ENCODE results near the gene VGLL4.
A peak's percentile ranks its signal among the peaks of the same experiment; 100 is the strongest.

Gene VGLL4

GRCh38 chr3:11624704-11625375 lies 18.9 kb downstream of the VGLL4 start:
- no peak for DNase-seq
- H2BK120ac ChIP-seq (ENCODE audit: low read depth, low read length), result no peak overlapping the region
- no peak overlapping the region for H4K5ac ChIP-seq (ENCODE audit: low read length)
- no peak overlapping the region for H3K56ac ChIP-seq (ENCODE audit: low read length)
- H2AK5ac ChIP-seq (ENCODE audit: low read length), result no peak overlapping the region
- peaks cover 66% of the 10 kb centered on the region for H3K79me2 ChIP-seq (ENCODE audit: control insufficient read depth, insufficient read depth, low read length)
- H2BK5ac ChIP-seq (ENCODE audit: low read length), result no peak overlapping the region
- no peak overlapping the region for H3K18ac ChIP-seq (ENCODE audit: low read length)
- H3K4me2 ChIP-seq (ENCODE audit: low read length), result no peak overlapping the region
- no peak overlapping the region for H3K4me3 ChIP-seq (ENCODE audit: low read length)
- no peaks in the 10 kb centered on the region for H3K36me3 ChIP-seq (ENCODE audit: control insufficient read depth, insufficient read depth, low read length)
- H2BK15ac ChIP-seq (replicated peaks; ENCODE audit: low read depth), result no peak overlapping the region
- no peak overlapping the region for H3K27ac ChIP-seq (ENCODE audit: low read depth, low read length)
- no peak overlapping the region for H3K4ac ChIP-seq (ENCODE audit: low read depth, low read length)
- H3K23ac ChIP-seq (ENCODE audit: low read length), result no peak overlapping the region
- peaks cover 25% of the 10 kb centered on the region for H3K79me1 ChIP-seq (ENCODE audit: low read length)
- no peak overlapping the region for H3K9ac ChIP-seq (ENCODE audit: low read length)
- no peaks in the 10 kb centered on the region for H3K27me3 ChIP-seq (ENCODE audit: insufficient read depth, low read length, poor library complexity)
- H4K8ac ChIP-seq (ENCODE audit: low read depth, low read length), result no peak overlapping the region
- WGBS (ENCODE audit: extremely low coverage, insufficient coverage, low lambda C conversion rate), result no CpG with 5 or more reads among the region's 7 CpGs
- H3K4me1 ChIP-seq (ENCODE audit: control insufficient read depth, low read depth, low read length), result peaks cover 3% of the 10 kb centered on the region

GRCh38 chr3:11624161-11624560 lies 19.6 kb downstream of the VGLL4 start:
- Histone ChIP-seq H3K27me3 (ENCODE audit: insufficient read depth, low read length, poor library complexity) (no peaks in the 10 kb centered on the region), H2BK15ac (replicated peaks; ENCODE audit: low read depth) (no peak overlapping the region), H4K5ac (ENCODE audit: low read length) (no peak overlapping the region), H3K23ac (ENCODE audit: low read length) (no peak overlapping the region), H2BK5ac (ENCODE audit: low read length) (no peak overlapping the region), H2AK5ac (ENCODE audit: low read length) (no peak overlapping the region), H3K18ac (ENCODE audit: low read length) (no peak overlapping the region), H3K9ac (ENCODE audit: low read length) (no peak overlapping the region), H3K79me2 (ENCODE audit: control insufficient read depth, insufficient read depth, low read length) (peaks cover 63% of the 10 kb centered on the region), H3K4me2 (ENCODE audit: low read length) (no peak overlapping the region), H3K4me1 (ENCODE audit: control insufficient read depth, low read depth, low read length) (peaks cover 6% of the 10 kb centered on the region), H3K36me3 (ENCODE audit: control insufficient read depth, insufficient read depth, low read length) (no peaks in the 10 kb centered on the region), H2BK120ac (ENCODE audit: low read depth, low read length) (no peak overlapping the region), H3K56ac (ENCODE audit: low read length) (no peak overlapping the region), H3K79me1 (ENCODE audit: low read length) (peaks cover 27% of the 10 kb centered on the region), H3K4me3 (ENCODE audit: low read length) (no peak overlapping the region), H3K27ac (ENCODE audit: low read depth, low read length) (no peak overlapping the region), H4K8ac (ENCODE audit: low read depth, low read length) (no peak overlapping the region), H3K4ac (ENCODE audit: low read depth, low read length) (no peak overlapping the region)
- no CpG with 5 or more reads among the region's 8 CpGs for WGBS (ENCODE audit: extremely low coverage, insufficient coverage, low lambda C conversion rate)
- no peak for DNase-seq

- Histone ChIP-seq H3K4me1 (ENCODE audit: control insufficient read depth, low read depth, low read length) (peaks cover 8% of the 10 kb centered on the region), H3K4me2 (ENCODE audit: low read length) (no peak overlapping the region), H4K8ac (ENCODE audit: low read depth, low read length) (no peak overlapping the region), H3K27me3 (ENCODE audit: insufficient read depth, low read length, poor library complexity) (no peaks in the 10 kb centered on the region), H2BK120ac (ENCODE audit: low read depth, low read length) (no peak overlapping the region), H3K4me3 (ENCODE audit: low read length) (no peak overlapping the region), H3K36me3 (ENCODE audit: control insufficient read depth, insufficient read depth, low read length) (no peaks in the 10 kb centered on the region), H3K79me1 (ENCODE audit: low read length) (peaks cover 27% of the 10 kb centered on the region), H2BK15ac (replicated peaks; ENCODE audit: low read depth) (no peak overlapping the region), H2BK5ac (ENCODE audit: low read length) (no peak overlapping the region), H3K18ac (ENCODE audit: low read length) (no peak overlapping the region), H3K9ac (ENCODE audit: low read length) (no peak overlapping the region), H3K23ac (ENCODE audit: low read length) (no peak overlapping the region), H4K5ac (ENCODE audit: low read length) (no peak overlapping the region), H3K27ac (ENCODE audit: low read depth, low read length) (no peak overlapping the region), H3K79me2 (ENCODE audit: control insufficient read depth, insufficient read depth, low read length) (peaks cover 65% of the 10 kb centered on the region), H2AK5ac (ENCODE audit: low read length) (no peak overlapping the region), H3K4ac (ENCODE audit: low read depth, low read length) (no peak overlapping the region), H3K56ac (ENCODE audit: low read length) (no peak overlapping the region)
- DNase-seq, result peak; percentile 41
- no CpG with 5 or more reads among the region's 9 CpGs for WGBS (ENCODE audit: extremely low coverage, insufficient coverage, low lambda C conversion rate)
These were observed 20.8 kb downstream of the VGLL4 start for GRCh38 chr3:11622586-11623550.

GRCh38 chr3:11621077-11621476 lies 22.6 kb downstream of the VGLL4 start:
- Histone ChIP-seq H3K56ac (ENCODE audit: low read length) (no peak overlapping the region), H3K4me1 (ENCODE audit: control insufficient read depth, low read depth, low read length) (peaks cover 10% of the 10 kb centered on the region), H3K4me3 (ENCODE audit: low read length) (no peak overlapping the region), H3K9ac (ENCODE audit: low read length) (no peak overlapping the region), H2BK5ac (ENCODE audit: low read length) (no peak overlapping the region), H3K4ac (ENCODE audit: low read depth, low read length) (no peak overlapping the region), H3K79me1 (ENCODE audit: low read length) (peaks cover 28% of the 10 kb centered on the region), H3K4me2 (ENCODE audit: low read length) (no peak overlapping the region), H3K18ac (ENCODE audit: low read length) (no peak overlapping the region), H3K27ac (ENCODE audit: low read depth, low read length) (no peak overlapping the region), H3K79me2 (ENCODE audit: control insufficient read depth, insufficient read depth, low read length) (peaks cover 65% of the 10 kb centered on the region), H2BK120ac (ENCODE audit: low read depth, low read length) (no peak overlapping the region), H2BK15ac (replicated peaks; ENCODE audit: low read depth) (no peak overlapping the region), H4K8ac (ENCODE audit: low read depth, low read length) (no peak overlapping the region), H2AK5ac (ENCODE audit: low read length) (no peak overlapping the region), H3K23ac (ENCODE audit: low read length) (no peak overlapping the region), H3K36me3 (ENCODE audit: control insufficient read depth, insufficient read depth, low read length) (no peaks in the 10 kb centered on the region), H4K5ac (ENCODE audit: low read length) (no peak overlapping the region), H3K27me3 (ENCODE audit: insufficient read depth, low read length, poor library complexity) (no peaks in the 10 kb centered on the region)
- no peak for DNase-seq
- WGBS (ENCODE audit: extremely low coverage, insufficient coverage, low lambda C conversion rate), result no CpG with 5 or more reads among the region's 2 CpGs

- Histone ChIP-seq H3K56ac (ENCODE audit: low read length) (no peak overlapping the region), H3K36me3 (ENCODE audit: control insufficient read depth, insufficient read depth, low read length) (no peaks in the 10 kb centered on the region), H4K8ac (ENCODE audit: low read depth, low read length) (no peak overlapping the region), H3K4me1 (ENCODE audit: control insufficient read depth, low read depth, low read length) (peaks cover 14% of the 10 kb centered on the region), H3K79me1 (ENCODE audit: low read length) (peaks cover 28% of the 10 kb centered on the region), H3K27me3 (ENCODE audit: insufficient read depth, low read length, poor library complexity) (no peaks in the 10 kb centered on the region), H3K79me2 (ENCODE audit: control insufficient read depth, insufficient read depth, low read length) (peaks cover 66% of the 10 kb centered on the region), H2BK15ac (replicated peaks; ENCODE audit: low read depth) (no peak overlapping the region), H3K23ac (ENCODE audit: low read length) (no peak overlapping the region), H3K4me2 (ENCODE audit: low read length) (no peak overlapping the region), H4K5ac (ENCODE audit: low read length) (no peak overlapping the region), H2AK5ac (ENCODE audit: low read length) (no peak overlapping the region), H3K4ac (ENCODE audit: low read depth, low read length) (no peak overlapping the region), H2BK5ac (ENCODE audit: low read length) (no peak overlapping the region), H3K18ac (ENCODE audit: low read length) (no peak overlapping the region), H3K9ac (ENCODE audit: low read length) (no peak overlapping the region), H2BK120ac (ENCODE audit: low read depth, low read length) (no peak overlapping the region), H3K4me3 (ENCODE audit: low read length) (no peak overlapping the region), H3K27ac (ENCODE audit: low read depth, low read length) (peak overlapping the region; percentile 13)
- WGBS (ENCODE audit: extremely low coverage, insufficient coverage, low lambda C conversion rate), result no CpG with 5 or more reads among the region's 11 CpGs
- DNase-seq, result no peak
These were observed 23.6 kb downstream of the VGLL4 start for GRCh38 chr3:11619946-11620652.

All from mesendoderm (in vitro differentiated cells).